GM21723 (cell line): ENCODE data around the gene RPS15A.
"Not testable (repeated sequence)": the region's sequence is repeated elsewhere in the genome, so short reads cannot be mapped to it uniquely, and the experiment has no call there.

ENCODE experiments used
- ATAC-seq: cut with Tn5 transposase; IDR thresholded peaks from one replicate; pipeline ENCODE4 v1.9.1; 2021; ENCODE audit warnings: mild to moderate bottlenecking, moderate library complexity; ENCODE audit not compliant: unreplicated experiment

Gene RPS15A

GRCh38 chr16:18757960-18758660 lies 32.0 kb downstream of the RPS15A start:
- ATAC-seq, result peak; percentile 53

- not testable (repeated sequence) for ATAC-seq
Measured at GRCh38 chr16:18756639-18757038, 33.5 kb downstream of the RPS15A start.

- ATAC-seq, result not testable (repeated sequence)
Measured at GRCh38 chr16:18742870-18743269, 47.3 kb downstream of the RPS15A start.

- not testable (repeated sequence) for ATAC-seq
Measured at GRCh38 chr16:18740027-18740426, 50.1 kb downstream of the RPS15A start.

GRCh38 chr16:18738768-18739167 lies 51.4 kb downstream of the RPS15A start:
- not testable (repeated sequence) for ATAC-seq

GRCh38 chr16:18734279-18734678 lies 55.9 kb downstream of the RPS15A start:
- ATAC-seq, result not testable (repeated sequence)
